Measurements from ENCODE around the gene EDN2.

- TF ChIP-seq CTCF (IDR thresholded peaks at IDR 0.05) (no peak), POLR2A (IDR thresholded peaks at IDR 0.05; ENCODE audit: low read depth) (no peak), POLR2AphosphoS5 (IDR thresholded peaks at IDR 0.05) (no peak), EP300 (IDR thresholded peaks at IDR 0.05) (no peak)
These were observed 19.6 kb downstream of the EDN2 start for GRCh38 chr1:41464885-41465284.
